Body of pancreas (tissue), 4 donors: ENCODE data around the gene NPC2.

ENCODE experiments used
- POLR2A ChIP-seq, 3 donors: fragments of 450-650 bp; IDR thresholded peaks; one replicate each; pipeline ENCODE4 v1.6.1; 2016; ENCODE audit warnings: antibody characterized with exemption in 3 of 3, mild to moderate bottlenecking in 2 of 3
- TF ChIP-seq, protein P1 (sequence below), 7 experiments: fragments of 450-650 bp in 4 of 7; fragments of 200-600 bp in 3 of 7; sonication (generic) in 3 of 7; IDR thresholded peaks; one replicate each; pipeline ENCODE4 v1.5.1; 2016 to 2019; ENCODE audit warnings: antibody characterized with exemption in 7 of 7

DNA sequence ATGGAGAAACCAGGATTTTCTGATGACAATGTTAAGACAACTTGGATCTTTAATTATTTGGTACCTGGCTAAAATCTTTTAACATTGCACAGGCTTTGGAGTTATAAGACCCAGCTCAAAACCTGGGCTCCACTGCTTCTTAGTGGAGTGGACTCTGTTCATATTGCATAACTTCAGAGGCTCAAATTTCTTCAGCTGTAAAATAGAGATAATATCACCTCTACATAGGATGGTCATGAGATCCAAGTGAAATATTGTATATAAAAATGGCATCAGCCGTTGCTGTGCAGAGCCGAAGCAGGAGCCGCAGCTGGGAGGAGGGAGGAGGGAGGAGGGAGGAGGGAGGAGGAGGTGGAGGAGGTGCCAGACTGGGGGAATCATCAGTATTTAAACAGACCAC lies 10.5 kb downstream of the NPC2 start:
- no peak for TF ChIP-seq POLR2A (IDR thresholded peaks at IDR 0.05)
- TF ChIP-seq, protein P1, sequence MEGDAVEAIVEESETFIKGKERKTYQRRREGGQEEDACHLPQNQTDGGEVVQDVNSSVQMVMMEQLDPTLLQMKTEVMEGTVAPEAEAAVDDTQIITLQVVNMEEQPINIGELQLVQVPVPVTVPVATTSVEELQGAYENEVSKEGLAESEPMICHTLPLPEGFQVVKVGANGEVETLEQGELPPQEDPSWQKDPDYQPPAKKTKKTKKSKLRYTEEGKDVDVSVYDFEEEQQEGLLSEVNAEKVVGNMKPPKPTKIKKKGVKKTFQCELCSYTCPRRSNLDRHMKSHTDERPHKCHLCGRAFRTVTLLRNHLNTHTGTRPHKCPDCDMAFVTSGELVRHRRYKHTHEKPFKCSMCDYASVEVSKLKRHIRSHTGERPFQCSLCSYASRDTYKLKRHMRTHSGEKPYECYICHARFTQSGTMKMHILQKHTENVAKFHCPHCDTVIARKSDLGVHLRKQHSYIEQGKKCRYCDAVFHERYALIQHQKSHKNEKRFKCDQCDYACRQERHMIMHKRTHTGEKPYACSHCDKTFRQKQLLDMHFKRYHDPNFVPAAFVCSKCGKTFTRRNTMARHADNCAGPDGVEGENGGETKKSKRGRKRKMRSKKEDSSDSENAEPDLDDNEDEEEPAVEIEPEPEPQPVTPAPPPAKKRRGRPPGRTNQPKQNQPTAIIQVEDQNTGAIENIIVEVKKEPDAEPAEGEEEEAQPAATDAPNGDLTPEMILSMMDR (IDR thresholded peaks at IDR 0.05), result no peak
